Measurements from ENCODE around the gene NCK1. TPM values are rescaled to one million over a fixed set of nuclear protein-coding genes. Genes with fewer than 3 reads are reported as not detected.

NCK1 gene
- total and polyA plus RNA-seq, 10 of the 15 experiments (the other 5 are each of a cell fraction or from before 2014, with no cell fraction given), result 15.6 to 33.4 (median 25.0) TPM

GRCh38 chr3:136913168-136913567 lies 51.2 kb downstream of the NCK1 start:
- in situ Hi-C loops (cut with MboI), result no loop called here
- no TSS peak for BruUV-seq (replicated peaks)
- Histone ChIP-seq H3K27me3 (replicated peaks in 1 of 2; ENCODE audit: control insufficient read depth in 2 of 2, insufficient read depth in 2 of 2, low read length in 1 of 2) (no peaks in the 10 kb centered on the region), H3K9me3 (replicated peaks; ENCODE audit: control insufficient read depth, insufficient read depth, low read length) (peaks cover 2% of the 10 kb centered on the region; the same call in 1 of the 3 replicates), H3K36me3 (ENCODE audit: control insufficient read depth in 2 of 2, insufficient read depth in 2 of 2, low read length in 1 of 2) (peaks cover 0 to 1% of the 10 kb centered on the region in 2 experiments; a peak in 2 of 4 replicates), H3K4me1 (ENCODE audit: control insufficient read depth, insufficient read depth, low read length) (peaks cover 4% of the 10 kb centered on the region), H3K4me2 (ENCODE audit: control insufficient read depth, insufficient read depth) (no peak overlapping the region), H3K79me2 (ENCODE audit: control insufficient read depth, insufficient read depth, low read length) (peaks cover 57% of the 10 kb centered on the region), H3K4me3 (no peak overlapping the region), H4K20me1 (ENCODE audit: control insufficient read depth, insufficient read depth) (no peaks in the 10 kb centered on the region), H3K27ac (ENCODE audit: control insufficient read depth, insufficient read depth) (no peak overlapping the region), H3K9ac (ENCODE audit: control insufficient read depth, insufficient read depth, low read length) (no peak overlapping the region), H2AFZ (ENCODE audit: control insufficient read depth, low read depth, low read length) (no peak overlapping the region)
- TF ChIP-seq IRF3 (IDR thresholded peaks at IDR 0.05) (no peak), PAX5 (IDR thresholded peaks at IDR 0.05; ENCODE audit: borderline replicate concordance, low read depth, low read length) (no peak), CBX3 (IDR thresholded peaks at IDR 0.05; ENCODE audit: borderline replicate concordance, low read depth) (no peak), TCF7 (IDR thresholded peaks at IDR 0.05; ENCODE audit: borderline replicate concordance) (no peak), JUND (IDR thresholded peaks at IDR 0.05; ENCODE audit: low read depth, low read length) (no peak), BACH1 (IDR thresholded peaks at IDR 0.05; ENCODE audit: borderline replicate concordance) (no peak), TCF12 (IDR thresholded peaks at IDR 0.05; ENCODE audit: low read depth, low read length) (no peak), MTA3 (IDR thresholded peaks at IDR 0.05; ENCODE audit: borderline replicate concordance, low read length) (no peak), SREBF2 (IDR thresholded peaks at IDR 0.05; ENCODE audit: low read length) (no peak), SKIL (IDR thresholded peaks at IDR 0.05; ENCODE audit: low read depth, poor library complexity, severe bottlenecking) (no peak), RELA (IDR thresholded peaks at IDR 0.05; ENCODE audit: borderline replicate concordance, partially characterized antibody) (no peak), ATF3 (IDR thresholded peaks at IDR 0.05; ENCODE audit: borderline replicate concordance, extremely low read depth, low read depth, low read length) (no peak), SIN3A (IDR thresholded peaks at IDR 0.05; ENCODE audit: low read depth, low read length) (no peak)
- ChIA-PET RAD21 (ENCODE audit: unreplicated experiment) (interaction anchor here (1.5 to 1.8 kb wide), 2 partner anchors 20 to 160 kb away, joined by 3 to 5 read pairs; partner anchors contain the start of gene STAG1), SMC1A (ENCODE audit: uncharacterized antibody, unreplicated experiment) (interaction anchor here (1.5 to 5.5 kb wide), 3 partner anchors 12 to 18 kb away, joined by 5 to 42 read pairs (median 28); no protein-coding TSS in a partner anchor), POLR2A (interaction anchor here (1.4 kb wide), 1 partner anchor 53 kb away, joined by 3 read pairs; no protein-coding TSS in a partner anchor), CTCF (interaction anchor here (0.6 kb wide), 1 partner anchor 1709 kb away, joined by 3 read pairs; no protein-coding TSS in a partner anchor)
- WGBS (ENCODE audit: insufficient coverage, insufficient replicate concordance, low lambda C conversion rate, missing lambda C conversion rate), result 94% methylated on average over 1 of the region's 1 CpG
- ATAC-seq, result no peak
- no peak for FAIRE-seq
- no peak for DNase-seq (ENCODE audit: low read depth, low spot score)
- intact Hi-C loops (cut with micrococcal nuclease; ENCODE audit: unreplicated experiment), result no loop called here

Measured in GM12878 (cell line).